Measurements from ENCODE around the gene MCM3AP. TPM values are rescaled to one million over a fixed set of nuclear protein-coding genes. Genes with fewer than 3 reads are reported as not detected.

Gene MCM3AP
- total RNA-seq, 4 donors from 2014 or later: 55.3 to 170 (median 95.2) TPM

DNA sequence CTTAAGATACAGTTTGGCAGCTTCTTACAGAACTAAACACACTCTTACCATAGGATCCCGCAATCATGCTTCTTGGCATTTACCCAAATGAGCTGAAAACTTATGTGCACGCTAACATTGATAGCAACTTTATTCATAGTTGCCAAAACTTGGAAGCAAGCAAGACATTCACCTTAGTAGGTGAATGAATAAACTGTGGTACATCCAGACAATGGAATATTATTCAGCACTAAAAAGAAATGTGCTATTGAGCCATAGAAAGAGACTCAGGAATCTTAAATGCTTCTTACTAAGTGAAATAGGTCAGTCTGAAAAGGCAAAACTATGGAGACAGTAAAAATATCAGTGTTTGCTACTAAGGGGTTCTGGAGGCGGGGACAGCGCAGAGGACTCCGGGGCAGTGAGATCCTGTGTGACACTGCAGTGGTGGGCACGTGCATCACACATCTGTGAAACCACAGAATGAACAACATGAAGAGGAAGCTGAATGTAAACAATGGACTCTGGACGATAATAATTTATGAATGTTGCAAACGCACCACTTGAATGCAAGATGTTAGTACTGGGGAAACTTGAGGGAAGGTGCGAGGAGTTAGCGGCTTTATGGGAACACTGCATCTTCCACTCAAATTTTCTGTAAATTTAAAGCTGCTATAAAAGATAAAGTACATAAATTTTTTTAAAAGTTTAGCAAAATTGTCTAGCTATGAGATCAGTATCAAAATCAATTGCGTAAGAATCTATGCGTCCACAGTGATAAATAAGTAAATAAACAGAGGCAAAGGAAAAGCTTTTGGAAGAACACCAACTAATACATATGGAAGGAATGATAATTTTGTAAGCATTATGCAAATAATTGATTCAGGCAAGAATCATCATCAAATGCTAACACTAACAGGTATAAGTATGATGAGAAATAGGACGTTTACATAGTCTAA is 85.7 kb downstream of the MCM3AP start:
- TF ChIP-seq, protein P1, sequence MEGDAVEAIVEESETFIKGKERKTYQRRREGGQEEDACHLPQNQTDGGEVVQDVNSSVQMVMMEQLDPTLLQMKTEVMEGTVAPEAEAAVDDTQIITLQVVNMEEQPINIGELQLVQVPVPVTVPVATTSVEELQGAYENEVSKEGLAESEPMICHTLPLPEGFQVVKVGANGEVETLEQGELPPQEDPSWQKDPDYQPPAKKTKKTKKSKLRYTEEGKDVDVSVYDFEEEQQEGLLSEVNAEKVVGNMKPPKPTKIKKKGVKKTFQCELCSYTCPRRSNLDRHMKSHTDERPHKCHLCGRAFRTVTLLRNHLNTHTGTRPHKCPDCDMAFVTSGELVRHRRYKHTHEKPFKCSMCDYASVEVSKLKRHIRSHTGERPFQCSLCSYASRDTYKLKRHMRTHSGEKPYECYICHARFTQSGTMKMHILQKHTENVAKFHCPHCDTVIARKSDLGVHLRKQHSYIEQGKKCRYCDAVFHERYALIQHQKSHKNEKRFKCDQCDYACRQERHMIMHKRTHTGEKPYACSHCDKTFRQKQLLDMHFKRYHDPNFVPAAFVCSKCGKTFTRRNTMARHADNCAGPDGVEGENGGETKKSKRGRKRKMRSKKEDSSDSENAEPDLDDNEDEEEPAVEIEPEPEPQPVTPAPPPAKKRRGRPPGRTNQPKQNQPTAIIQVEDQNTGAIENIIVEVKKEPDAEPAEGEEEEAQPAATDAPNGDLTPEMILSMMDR (IDR thresholded peaks at IDR 0.05; ENCODE audit: low read depth): no peak

DNA sequence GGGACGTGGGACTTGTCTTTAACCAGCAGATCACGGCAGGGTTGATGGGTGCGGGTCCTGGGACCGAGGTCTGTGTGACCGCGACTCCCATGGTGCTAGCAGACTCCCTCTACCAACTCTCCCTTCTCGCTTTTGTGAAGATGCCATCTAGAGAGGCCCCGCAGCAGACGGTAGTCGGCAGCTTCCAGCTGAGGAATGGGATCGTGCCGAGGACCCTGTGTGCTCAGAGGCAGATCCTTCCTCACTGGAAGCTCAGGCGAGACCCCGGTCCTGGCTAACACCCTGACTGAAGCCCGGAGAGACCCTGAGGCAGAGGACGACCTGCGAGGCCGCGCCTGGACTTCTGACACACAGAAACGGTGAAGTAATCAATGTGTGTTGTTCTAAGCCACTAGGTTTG is 88.7 kb downstream of the MCM3AP start:
- TF ChIP-seq, protein P1 (IDR thresholded peaks at IDR 0.05; ENCODE audit: low read depth): no peak

DNA sequence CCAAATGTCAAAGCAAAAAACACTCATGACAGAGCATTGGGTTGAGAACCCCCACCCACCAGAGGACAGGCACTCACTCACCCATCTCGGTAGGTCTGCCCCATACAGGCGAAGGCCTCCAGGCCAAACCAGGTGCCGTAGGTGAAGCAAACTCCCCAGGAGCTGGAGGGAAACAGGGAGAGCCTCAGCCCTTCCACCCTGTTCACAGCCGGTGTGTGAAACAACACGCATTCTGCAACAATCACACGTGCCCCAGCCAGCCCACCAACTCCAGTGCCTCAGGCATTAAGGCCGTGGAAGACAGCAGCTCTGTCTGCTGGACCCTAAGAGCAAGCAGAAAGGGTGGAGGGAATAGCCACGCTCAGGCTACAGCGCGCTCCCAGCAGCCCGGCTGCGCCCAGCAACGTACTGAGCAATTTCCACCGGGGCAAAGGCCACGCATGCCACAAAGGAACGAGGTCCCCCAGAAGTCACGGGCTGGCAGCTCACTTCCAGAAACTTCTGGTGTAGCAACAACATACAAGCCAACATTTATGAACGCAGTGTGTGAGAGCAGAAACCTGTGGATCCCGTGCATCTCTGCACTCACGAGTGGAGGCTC is 89.7 kb downstream of the MCM3AP start:
- TF ChIP-seq, protein P1 (IDR thresholded peaks at IDR 0.05; ENCODE audit: low read depth): no peak

DNA sequence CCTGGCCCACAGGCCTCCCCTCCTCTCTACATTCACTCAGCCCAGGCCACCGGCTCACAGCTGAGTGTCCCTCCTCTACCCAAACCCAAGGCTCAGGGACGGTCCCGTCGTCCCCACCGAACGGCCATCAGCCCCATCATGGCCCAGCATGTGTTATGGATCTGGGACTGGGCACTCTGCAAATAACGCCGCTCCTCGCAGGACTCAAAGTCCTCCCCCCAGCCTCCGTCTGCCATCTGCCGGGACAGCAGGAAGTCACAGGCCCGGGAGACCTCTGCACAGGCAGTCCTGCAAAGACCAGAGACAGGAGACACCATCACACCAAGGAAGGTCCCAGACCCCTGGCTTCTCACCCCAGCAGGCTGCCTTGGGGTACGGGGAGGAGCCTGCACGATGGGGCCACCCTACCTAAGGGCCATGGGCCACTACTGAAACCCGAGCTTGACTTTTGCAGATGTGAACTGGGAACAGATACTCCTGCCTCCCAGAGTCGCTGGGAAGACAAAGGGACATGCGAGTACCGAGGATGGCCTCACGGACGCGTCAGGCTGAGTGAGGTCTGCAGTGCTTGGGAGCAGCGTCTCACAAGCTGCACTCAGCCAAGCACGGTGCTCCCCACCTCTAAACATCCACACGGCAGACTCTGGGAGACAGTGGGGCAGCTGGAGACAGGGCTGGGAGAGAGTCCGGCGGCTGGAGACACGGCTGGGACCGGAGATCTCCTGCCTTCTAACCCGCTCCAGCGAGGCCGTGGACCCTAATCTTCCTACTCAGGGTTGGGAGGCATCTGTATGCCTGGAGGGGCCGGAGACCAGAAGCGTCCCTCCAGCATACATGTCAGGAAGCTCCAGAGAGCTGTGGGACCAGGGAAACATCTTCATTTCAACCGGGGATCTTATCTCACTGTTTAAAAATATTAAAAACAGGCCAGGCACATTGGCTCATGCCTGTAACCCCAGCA is 90.8 kb downstream of the MCM3AP start:
- TF ChIP-seq, protein P1 (IDR thresholded peaks at IDR 0.05; ENCODE audit: low read depth): no peak

DNA sequence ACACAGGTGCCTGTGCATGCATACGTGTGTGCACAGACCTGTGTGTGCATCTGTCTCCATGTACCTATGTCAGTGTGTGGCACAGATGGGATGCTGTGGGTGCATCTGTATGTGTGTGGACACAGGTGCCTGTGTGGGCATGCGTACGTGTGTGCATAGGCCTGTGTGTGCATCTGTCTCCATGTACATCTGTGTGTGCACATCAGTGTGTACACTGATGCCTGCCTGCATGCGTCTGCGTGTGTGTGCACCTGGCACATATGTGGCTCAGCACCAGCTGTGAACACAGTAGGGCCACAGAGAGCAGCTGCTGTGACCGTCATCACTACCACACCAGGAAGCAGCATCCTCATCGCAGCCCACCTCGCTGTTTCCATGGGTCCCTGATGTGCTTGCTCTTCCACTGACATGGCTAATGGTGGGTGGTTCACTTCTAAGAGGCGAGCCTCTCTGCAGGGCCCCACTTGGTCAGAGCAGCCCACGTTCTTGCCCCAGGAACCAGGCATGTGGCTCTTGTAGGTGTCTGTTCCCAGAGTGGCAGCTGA is 91.5 kb downstream of the MCM3AP start:
- TF ChIP-seq, protein P1 (IDR thresholded peaks at IDR 0.05; ENCODE audit: low read depth): no peak

DNA sequence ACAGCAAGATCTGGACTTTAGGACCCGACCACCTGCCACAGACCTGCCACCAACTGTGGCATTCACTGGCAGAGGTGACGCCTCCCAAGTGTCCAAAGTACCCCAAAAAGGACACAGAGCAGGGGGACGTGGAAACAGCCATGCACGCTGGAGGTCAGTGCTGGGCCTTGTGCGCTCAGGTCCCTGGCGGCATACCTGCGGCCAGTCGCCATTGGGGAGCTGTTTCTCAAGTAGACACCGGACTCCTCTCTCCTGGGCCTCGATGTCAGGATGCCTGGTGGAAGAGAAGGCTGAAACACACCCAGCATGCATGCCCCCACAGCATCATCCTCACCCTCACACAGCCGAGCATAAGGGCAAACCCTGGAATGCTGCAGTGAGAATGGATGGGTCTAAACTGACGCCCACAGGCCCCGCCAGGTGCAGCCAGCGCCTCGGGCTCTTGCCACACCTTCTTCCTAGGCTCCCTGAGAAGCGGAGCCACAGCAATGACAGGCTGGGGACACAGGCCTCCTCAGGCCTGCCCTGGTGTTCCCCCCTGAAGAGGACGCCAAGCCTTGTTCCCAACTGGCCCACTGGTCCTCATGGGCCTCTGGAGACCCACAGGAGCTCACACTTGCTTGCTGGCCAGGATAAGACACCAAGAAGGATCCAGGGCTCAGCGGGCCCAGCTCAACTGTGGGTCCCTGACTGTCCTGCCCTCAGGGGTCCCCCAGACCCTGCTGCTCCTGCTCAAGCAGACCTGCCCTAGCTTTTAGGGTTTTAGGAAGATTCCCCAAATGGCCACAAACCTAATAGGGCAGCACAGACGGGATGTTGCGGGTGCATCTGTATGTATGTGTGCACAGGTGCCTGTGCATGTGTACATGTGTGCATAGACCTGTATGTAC is 93.5 kb downstream of the MCM3AP start:
- TF ChIP-seq, protein P1 (IDR thresholded peaks at IDR 0.05; ENCODE audit: low read depth): no peak
